GM12878 (cell line): ENCODE measurements around the gene NT5C3A.

ENCODE experiments used
- EZH2 ChIP-seq: IDR thresholded peaks from 2 replicates; pipeline ENCODE4 v1.6.1; 2012; ENCODE audit warnings: low read depth, mild to moderate bottlenecking, control low read depth, inconsistent platforms, low read length, borderline replicate concordance; ENCODE audit not compliant: control insufficient read depth
- MAX ChIP-seq: IDR thresholded peaks from 2 replicates; pipeline ENCODE4 v1.6.1; 2012; ENCODE audit warnings: low read depth, low read length, improper control_type of control experiment
- MTA3 ChIP-seq: IDR thresholded peaks from 2 replicates; pipeline ENCODE4 v1.6.1; 2012; ENCODE audit warnings: low read length, inconsistent platforms, borderline replicate concordance
- NFXL1 ChIP-seq: fragments of 450-650 bp; IDR thresholded peaks from 2 replicates; pipeline ENCODE4 v1.6.1; 2017; ENCODE audit warnings: antibody characterized with exemption, mild to moderate bottlenecking, borderline replicate concordance
- NFYB ChIP-seq: IDR thresholded peaks from 2 replicates; pipeline ENCODE4 v1.6.1; 2011; ENCODE audit warnings: low read depth, mild to moderate bottlenecking, low read length, improper control_type of control experiment, moderate library complexity; ENCODE audit not compliant: insufficient read depth
- NRF1 ChIP-seq: conservative IDR thresholded peaks from 2 replicates; pipeline ENCODE4 v1.6.1; 2011; ENCODE audit warnings: mild to moderate bottlenecking, low read depth, low read length, improper control_type of control experiment
- POLR2A ChIP-seq: IDR thresholded peaks from 2 replicates; pipeline ENCODE4 v1.6.1; 2011; ENCODE audit warnings: low read depth, mild to moderate bottlenecking, low read length
- TARDBP ChIP-seq: IDR thresholded peaks from 2 replicates; pipeline ENCODE4 v1.6.1; 2016; ENCODE audit warnings: borderline replicate concordance
- TCF12 ChIP-seq: IDR thresholded peaks from 2 replicates; pipeline ENCODE4 v1.6.1; 2011; ENCODE audit warnings: low read depth, mild to moderate bottlenecking, low read length
- ZNF384 ChIP-seq: IDR thresholded peaks from 2 replicates; pipeline ENCODE4 v1.6.1; 2012; ENCODE audit warnings: low read depth, mild to moderate bottlenecking, low read length, improper control_type of control experiment, borderline replicate concordance

- TF ChIP-seq NFXL1: no peak
- no peak for TF ChIP-seq MTA3
- no peak for TF ChIP-seq EZH2
- no peak for TF ChIP-seq ZNF384
- no peak for TF ChIP-seq NRF1
- no peak for TF ChIP-seq MAX
- TF ChIP-seq TARDBP: no peak
- TF ChIP-seq NFYB: no peak
- no peak for TF ChIP-seq POLR2A
- TF ChIP-seq TCF12: no peak
These were observed 8.2 kb downstream of the NT5C3A start for GRCh38 chr7:33054261-33054964.
